ENCODE measurements around the gene RBM14.

DNA sequence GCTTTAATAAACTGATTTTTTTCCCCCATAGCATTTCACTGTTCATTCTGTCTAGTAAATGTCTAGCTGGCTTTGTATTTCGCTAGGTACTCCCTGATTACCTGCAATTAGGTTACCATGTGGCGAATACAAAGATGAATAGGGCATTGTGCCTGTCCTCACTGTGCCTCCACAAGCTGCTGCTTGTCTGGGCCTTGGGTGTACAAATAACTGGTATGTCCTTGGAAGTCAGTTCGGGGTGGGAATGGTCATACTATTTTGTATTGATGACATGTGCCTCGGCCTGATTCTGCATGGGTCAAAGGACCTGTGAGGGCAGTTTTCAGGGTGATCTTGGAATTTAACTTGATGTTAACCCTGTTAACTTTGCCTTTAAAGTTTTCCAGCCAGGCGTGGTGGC, 33.5 kb downstream of the RBM14 start:
- TF ChIP-seq POLR2AphosphoS5 (IDR thresholded peaks at IDR 0.05) (no peak), POLR2A (IDR thresholded peaks at IDR 0.05) (no peak)
- TF ChIP-seq, protein P1, sequence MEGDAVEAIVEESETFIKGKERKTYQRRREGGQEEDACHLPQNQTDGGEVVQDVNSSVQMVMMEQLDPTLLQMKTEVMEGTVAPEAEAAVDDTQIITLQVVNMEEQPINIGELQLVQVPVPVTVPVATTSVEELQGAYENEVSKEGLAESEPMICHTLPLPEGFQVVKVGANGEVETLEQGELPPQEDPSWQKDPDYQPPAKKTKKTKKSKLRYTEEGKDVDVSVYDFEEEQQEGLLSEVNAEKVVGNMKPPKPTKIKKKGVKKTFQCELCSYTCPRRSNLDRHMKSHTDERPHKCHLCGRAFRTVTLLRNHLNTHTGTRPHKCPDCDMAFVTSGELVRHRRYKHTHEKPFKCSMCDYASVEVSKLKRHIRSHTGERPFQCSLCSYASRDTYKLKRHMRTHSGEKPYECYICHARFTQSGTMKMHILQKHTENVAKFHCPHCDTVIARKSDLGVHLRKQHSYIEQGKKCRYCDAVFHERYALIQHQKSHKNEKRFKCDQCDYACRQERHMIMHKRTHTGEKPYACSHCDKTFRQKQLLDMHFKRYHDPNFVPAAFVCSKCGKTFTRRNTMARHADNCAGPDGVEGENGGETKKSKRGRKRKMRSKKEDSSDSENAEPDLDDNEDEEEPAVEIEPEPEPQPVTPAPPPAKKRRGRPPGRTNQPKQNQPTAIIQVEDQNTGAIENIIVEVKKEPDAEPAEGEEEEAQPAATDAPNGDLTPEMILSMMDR (IDR thresholded peaks at IDR 0.05): no peak

All from transverse colon (tissue), 4 donors.